CD4-positive, alpha-beta T cell treated with Interferon gamma for 1 hour (primary cell): ENCODE measurements around the gene ERF.

Source experiments
- DNase-seq: peaks from one replicate; pipeline ENCODE4 v3.0.0-alpha.2; 2020

ERF gene

GRCh38 chr19:42252365-42253244 is 2.3 kb downstream of the ERF start:
- DNase-seq = no peak

DNA sequence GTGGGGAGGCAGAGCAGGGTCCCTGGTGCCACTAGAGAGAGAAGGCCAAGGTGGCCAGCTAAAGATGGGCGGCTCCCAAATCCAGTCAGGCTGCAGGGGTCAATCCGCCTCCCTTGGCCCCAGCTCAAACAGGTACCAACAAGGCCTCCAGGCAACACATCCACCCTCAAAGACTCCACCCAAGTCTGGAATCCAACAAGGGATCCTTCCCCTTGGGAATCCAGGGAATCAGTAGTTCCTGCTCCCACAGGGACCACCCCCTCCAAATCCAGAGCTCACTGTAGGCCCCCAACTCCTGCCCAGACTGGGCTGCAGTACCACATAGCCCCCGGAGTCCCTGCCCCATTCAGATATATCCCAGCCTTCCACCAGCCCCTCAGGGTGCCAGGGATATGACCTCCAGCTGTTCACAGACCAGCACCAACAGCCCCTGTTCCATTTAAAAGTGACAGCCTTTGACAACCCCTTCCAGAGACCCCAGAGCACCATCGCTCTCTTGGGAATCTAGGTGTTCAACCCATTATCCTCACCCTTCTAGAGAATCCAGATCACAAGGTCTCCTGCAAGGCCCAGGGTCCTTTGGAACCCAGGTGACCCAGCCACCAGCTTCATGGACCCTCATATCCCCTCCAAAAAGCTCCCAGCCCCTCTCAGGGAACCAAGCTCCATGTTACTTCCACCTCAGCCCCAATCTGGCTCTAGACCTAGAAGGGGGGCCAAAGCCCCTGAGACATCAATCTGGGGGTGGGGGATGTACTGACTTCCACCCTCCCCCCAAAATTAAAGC is 3.2 kb downstream of the ERF start:
- DNase-seq = no peak

- no peak for DNase-seq
Measured at GRCh38 chr19:42250666-42251531, 4.0 kb downstream of the ERF start.

DNA sequence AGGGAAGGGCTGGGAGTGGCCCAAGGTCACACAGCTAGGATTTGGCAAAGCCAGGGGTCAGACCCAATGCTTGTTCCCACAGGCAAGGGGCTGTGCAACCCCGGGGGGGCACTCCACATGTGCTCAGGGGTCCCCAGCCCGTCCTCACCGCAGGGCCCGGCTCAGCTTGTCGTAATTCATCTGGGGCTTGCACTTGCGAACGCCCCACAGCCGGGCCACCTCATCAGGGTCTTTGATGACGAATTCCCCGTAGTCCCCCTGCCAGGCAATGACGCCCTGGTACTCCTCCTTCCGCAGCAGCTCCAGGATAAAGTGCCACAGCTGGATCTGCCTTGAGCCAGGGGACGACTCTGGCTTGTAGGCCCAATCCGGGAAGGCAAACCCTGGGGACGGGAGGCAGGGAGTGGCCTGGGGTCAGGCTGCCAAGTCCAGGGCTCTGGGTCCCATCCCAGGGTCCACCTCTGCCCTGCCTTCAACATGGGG is 4.7 kb downstream of the ERF start:
- DNase-seq = no peak

DNA sequence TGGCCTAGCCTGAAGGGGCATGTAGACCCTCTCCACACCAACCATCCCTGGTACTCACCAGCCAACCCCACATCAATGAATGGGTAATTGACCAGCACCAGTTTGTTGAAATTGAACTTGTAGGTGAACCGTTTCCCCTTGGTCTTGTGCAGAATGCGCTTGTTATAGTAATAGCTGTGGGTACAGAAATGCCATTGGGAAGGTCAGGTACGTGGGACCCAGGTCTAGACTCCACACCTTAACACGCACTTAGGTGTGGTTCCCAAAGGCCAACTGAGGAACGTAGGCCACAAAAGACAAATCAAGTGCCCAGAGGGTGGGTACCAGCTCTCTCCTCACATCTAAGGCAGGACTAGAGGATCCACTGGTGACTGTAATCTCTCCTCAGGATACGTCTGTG is 5.2 kb downstream of the ERF start:
- no peak for DNase-seq

- DNase-seq = peak; percentile 19
Measured at GRCh38 chr19:42249149-42249750, 5.7 kb downstream of the ERF start.

- peak; percentile 18 for DNase-seq
Measured at GRCh38 chr19:42248270-42249148, 6.4 kb downstream of the ERF start.

DNA sequence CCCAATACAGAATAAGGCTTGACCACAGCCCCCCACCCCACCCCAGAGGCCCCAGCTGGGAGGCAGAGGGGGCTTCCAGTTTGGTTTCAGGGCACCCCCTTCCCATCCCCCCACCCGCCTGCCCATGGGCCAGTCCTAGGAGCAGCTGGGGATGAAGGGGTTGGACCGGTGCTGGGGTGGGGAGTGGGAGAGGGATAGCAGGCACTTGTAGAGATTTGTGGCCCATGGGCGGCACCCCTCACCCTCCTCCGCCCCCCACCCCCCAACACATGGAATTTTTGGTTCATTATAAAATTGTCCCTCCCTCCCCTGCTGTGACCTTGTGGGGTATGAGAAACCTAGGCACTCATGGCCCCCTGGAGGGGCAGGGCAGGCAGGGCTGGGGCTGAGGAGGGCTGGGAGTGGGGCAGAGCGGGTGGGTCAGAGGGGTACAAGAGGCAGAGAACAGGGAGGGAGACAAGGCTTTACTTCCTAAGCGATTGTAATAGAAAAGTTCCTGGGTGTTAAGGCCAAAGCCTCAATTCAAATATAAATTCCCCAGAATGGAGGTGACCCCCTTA is 7.2 kb downstream of the ERF start:
- peak; percentile 27 for DNase-seq

- DNase-seq = peak; percentile 25
Measured at GRCh38 chr19:42246922-42247639, 7.8 kb downstream of the ERF start.

DNA sequence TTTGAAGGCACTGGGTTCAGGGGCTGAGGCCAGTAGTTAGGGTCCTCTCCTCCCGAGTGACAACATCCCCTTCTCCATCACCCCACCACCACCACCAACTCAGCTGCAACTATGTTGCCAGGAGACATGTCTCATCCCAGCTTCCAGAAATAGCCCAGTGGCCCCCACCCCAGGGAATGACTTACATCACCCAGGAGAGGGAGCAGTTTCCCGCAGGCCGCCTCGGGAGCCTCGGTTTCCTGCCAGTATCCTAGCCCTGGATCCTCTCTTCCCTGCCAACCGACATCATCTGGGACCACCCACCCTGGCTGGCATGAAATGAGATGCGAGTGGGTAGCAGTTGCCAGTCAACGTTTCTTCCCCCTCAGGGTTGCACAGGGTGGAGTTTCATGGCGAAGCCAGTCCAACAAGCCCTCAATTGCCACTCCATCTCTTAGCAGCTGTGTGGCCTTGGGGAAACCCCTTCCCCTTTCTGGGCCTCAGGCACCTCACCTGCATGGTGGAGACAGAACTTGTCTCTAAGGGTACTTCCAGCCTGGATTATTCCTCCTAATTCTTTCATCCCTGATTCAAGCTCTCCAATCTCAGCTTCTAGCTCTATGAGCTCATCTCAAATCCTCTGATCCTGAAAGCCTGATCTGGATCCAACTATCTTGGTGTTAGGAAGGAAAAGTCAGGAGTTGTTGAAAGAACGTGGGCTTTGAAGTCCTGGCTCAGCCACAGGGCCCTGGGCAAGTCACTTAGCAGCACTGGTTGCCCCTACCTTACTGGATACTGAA is 8.6 kb downstream of the ERF start:
- DNase-seq = peak; percentile 33

GRCh38 chr19:42245231-42245630 is 9.7 kb downstream of the ERF start:
- no peak for DNase-seq

GRCh38 chr19:42244347-42245220 is 10.3 kb downstream of the ERF start:
- peak; percentile 91 for DNase-seq

DNA sequence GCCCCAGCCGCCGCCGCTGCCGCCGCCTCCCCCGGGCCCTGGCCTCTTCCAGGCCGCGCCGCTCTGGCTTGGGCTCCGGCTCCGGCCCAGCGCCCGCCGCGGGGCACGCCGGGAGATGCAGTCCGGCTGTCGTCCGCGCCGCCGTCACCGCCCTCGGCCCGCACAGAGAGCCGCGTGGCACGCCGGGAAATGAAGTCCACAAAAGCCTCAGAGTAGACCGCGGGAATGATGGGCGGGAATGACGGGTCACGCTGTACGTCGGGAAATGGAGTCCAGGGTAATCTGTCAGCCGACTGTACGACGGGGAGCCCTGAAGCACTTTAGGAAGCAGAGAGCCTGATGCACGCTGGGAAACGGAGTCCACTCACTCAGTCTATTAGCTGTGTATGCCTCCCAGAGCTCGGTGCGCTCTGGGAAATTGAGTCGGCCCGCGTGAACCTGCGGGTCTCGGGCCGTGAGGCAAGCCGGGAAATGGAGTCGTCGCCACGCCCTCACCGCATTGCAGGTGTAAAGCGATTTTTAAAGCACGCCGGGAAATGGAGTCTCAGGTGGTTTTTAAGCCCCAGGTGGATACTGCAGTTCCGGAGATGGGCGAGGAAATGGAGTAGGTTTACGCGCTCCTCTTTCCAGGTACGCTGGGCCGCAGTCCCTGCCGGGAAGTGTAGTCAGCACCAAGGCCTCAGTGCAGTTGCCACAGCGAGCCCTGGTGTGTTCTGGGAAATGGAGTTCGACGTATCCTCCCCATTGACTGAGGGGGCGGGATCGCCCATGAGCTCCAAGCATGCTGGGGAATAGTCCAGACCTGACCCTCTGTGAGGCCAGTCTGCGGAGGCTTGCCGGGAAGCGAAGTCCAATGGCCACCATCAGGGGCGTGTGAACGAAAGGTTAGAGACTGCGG is 12.2 kb downstream of the ERF start, which contains the start of gene GSK3A:
GSK3A (minus strand) TSS at position 91 of the 898 bp plus-strand sequence. CDS start 137 bp downstream, outside the sequence.
- DNase-seq = peak; percentile 98

DNA sequence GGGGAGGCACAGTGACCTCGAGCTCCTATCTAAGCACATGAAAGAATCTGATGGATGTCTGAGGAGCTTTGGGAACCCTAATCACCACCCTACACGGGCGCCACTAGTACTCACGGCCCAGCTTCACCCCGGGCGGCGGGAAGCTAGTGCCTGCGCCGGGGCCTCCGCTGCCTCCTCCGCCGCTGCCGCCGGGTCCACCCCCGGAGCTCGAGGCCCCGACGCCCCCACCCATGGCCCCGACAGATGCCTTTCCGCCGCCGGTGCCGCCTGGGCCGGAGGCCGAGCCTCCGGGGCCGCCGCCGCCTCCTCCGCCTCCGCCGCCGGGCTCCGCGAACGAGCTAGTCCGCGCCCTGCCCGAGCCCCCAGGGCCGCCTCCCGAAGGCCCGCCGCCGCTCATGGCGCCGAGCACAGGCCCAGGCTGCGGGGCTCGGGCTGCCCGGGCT is 12.8 kb downstream of the ERF start:
- DNase-seq = no peak

- DNase-seq = no peak
Measured at GRCh38 chr19:42241279-42241678, 13.6 kb downstream of the ERF start.

DNA sequence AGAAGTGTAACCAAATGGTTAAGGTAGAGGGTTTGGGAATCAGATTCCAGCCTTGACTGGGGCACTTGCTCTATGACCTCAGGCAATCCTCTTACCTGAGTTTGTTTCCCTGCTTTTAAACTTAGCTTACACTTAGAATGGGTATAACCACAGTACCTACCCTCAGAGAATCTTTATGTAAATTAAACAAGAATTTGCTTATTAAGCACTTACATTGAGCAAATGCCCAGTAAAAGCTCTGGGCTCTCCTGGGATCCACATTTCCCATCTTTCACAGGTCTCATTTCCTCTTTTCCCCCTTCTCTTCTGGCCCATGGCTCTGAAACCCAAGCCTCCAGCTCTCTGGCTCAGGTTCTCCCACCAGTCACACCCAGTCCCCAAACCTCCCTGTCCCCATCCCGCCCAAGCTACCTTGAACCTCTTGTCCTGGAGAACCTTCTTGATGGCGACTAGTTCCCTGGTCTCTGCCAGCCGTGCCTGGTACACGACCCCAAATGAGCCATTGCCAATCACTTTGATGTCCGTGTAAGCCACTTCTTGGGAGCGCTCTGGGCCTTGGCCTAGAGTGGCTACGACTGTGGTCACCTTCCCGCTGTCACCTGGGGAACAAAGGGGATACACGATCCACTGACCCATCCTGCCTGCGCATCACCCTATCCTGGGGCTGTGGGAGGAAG is 15.2 kb downstream of the ERF start:
- DNase-seq = no peak

GRCh38 chr19:42235181-42235580 is 19.7 kb downstream of the ERF start:
- DNase-seq = no peak
